Gastroesophageal sphincter (tissue), 4 donors: Measurements from ENCODE around the gene PSMB7. TPM values are rescaled to one million over a fixed set of nuclear protein-coding genes. Genes with fewer than 3 reads are reported as not detected.
A peak's percentile ranks its signal among the peaks of the same experiment; 100 is the strongest.
"Not testable (repeated sequence)": the region's sequence is repeated elsewhere in the genome, so short reads cannot be mapped to it uniquely, and the experiment has no call there.

Experiments
- ATAC-seq: fragments of 150-250 bp; one replicate; pipeline ENCODE4 v1.9.1; 2016; ENCODE audit warnings: mild to moderate bottlenecking, moderate library complexity
- H3K27ac ChIP-seq, 4 donors: fragments of 200-600 bp; sonication (generic) in 3 of 4; 1 replicate in 3 of 4; 2 replicates in 1 of 4; pipeline ENCODE4 v1.5.1; 2016 to 2019
- H3K27me3 ChIP-seq: fragments of 200-600 bp; sonication (generic); one replicate; pipeline ENCODE4 v1.5.1; 2019
- H3K36me3 ChIP-seq, 2 donors: fragments of 200-600 bp; sonication (generic); one replicate each; pipeline ENCODE4 v1.5.1; 2019; ENCODE audit warnings: control low read depth in 1 of 2
- H3K4me1 ChIP-seq, 3 donors: fragments of 200-600 bp; sonication (generic); 1 replicate in 2 of 3; 2 replicates in 1 of 3; pipeline ENCODE4 v1.5.1; 2016 to 2019; ENCODE audit warnings: control low read depth in 2 of 3
- H3K4me3 ChIP-seq, 2 donors: fragments of 200-600 bp; sonication (generic); one replicate each; pipeline ENCODE4 v1.5.1; 2019; ENCODE audit warnings: mild to moderate bottlenecking in 1 of 2, moderate library complexity in 1 of 2
- H3K9me3 ChIP-seq, 3 donors: fragments of 200-600 bp; sonication (generic); one replicate each; pipeline ENCODE4 v1.5.1; 2017 to 2019; ENCODE audit warnings: control low read depth in 2 of 3
- CTCF ChIP-seq, 4 experiments: fragments of 200-600 bp in 2 of 4; fragments of 450-650 bp in 2 of 4; sonication (generic) in 1 of 4; IDR thresholded peaks; one replicate each; pipeline ENCODE4 v1.5.1; 2017 to 2019; ENCODE audit warnings: antibody characterized with exemption in 4 of 4, mild to moderate bottlenecking in 2 of 4, moderate library complexity in 2 of 4
- EP300 ChIP-seq: sonication (generic); formaldehyde crosslinking; IDR thresholded peaks from one replicate; pipeline ENCODE4 v1.6.1; 2017; ENCODE audit warnings: antibody characterized with exemption, mild to moderate bottlenecking
- POLR2A ChIP-seq, 2 donors: fragments of 450-650 bp; IDR thresholded peaks; one replicate each; pipeline ENCODE4 v1.6.1; 2017; ENCODE audit warnings: antibody characterized with exemption in 2 of 2, mild to moderate bottlenecking in 2 of 2, moderate library complexity in 1 of 2
- POLR2AphosphoS5 ChIP-seq: sonication (generic); formaldehyde crosslinking; IDR thresholded peaks from one replicate; pipeline ENCODE4 v1.6.1; 2017; ENCODE audit warnings: antibody characterized with exemption
- WGBS, 2 donors: methylation state at CpG; one replicate each; pipeline ENCODE4 v1.1.5; 2018; ENCODE audit warnings: low coverage in 1 of 2; 5-methylcytosine and 5-hydroxymethylcytosine counted together
- total RNA-seq, 4 donors: library from RNA; depleted of rRNA; stranded (reverse); fragments of >200 nt; gene quantifications; one replicate each; pipeline ENCODE4 v1.1.0, GENCODE V29; 2016

Gene PSMB7
- total RNA-seq, 4 donors from 2014 or later = 116 to 152 (median 144) TPM

- H3K4me3 ChIP-seq = no peak overlapping the region
These were observed 14.3 kb upstream of the PSMB7 start for GRCh38 chr9:124429530-124429867.

GRCh38 chr9:124428751-124429529, 13.7 kb upstream of the PSMB7 start:
- Histone ChIP-seq H3K36me3 (no peaks in the 10 kb centered on the region), H3K27ac (no peak overlapping the region), H3K27me3 (peaks cover 7% of the 10 kb centered on the region), H3K4me1 (no peaks in the 10 kb centered on the region), H3K4me3 (no peak overlapping the region), H3K9me3 (no peaks in the 10 kb centered on the region)
- 63% methylated on average over 5 of the region's 28 CpGs; no CpG with 5 or more reads in 1 of the 2 donors for WGBS, 2 donors
- TF ChIP-seq EP300 (no peak), CTCF (IDR thresholded peaks at IDR 0.05) (no peak), POLR2A (IDR thresholded peaks at IDR 0.05) (no peak), POLR2AphosphoS5 (no peak)
- ATAC-seq = peak; percentile 22

More at GRCh38 chr9:124429530-124429867, 14.3 kb upstream of the PSMB7 start:
- ATAC-seq = no peak
- Histone ChIP-seq H3K4me1 (no peaks in the 10 kb centered on the region), H3K27me3 (peaks cover 7% of the 10 kb centered on the region), H3K9me3 (no peaks in the 10 kb centered on the region), H3K36me3 (no peaks in the 10 kb centered on the region), H3K27ac (no peak overlapping the region)
- TF ChIP-seq POLR2AphosphoS5 = no peak
- no peak for TF ChIP-seq EP300
- no peak for TF ChIP-seq POLR2A (IDR thresholded peaks at IDR 0.05)
- TF ChIP-seq CTCF (IDR thresholded peaks at IDR 0.05) = no peak
- WGBS, 2 donors = 67% methylated on average over 1 of the region's 4 CpGs; no CpG with 5 or more reads in 1 of the 2 donors

- Histone ChIP-seq H3K4me1 (no peaks in the 10 kb centered on the region), H3K36me3 (no peaks in the 10 kb centered on the region), H3K27ac (no peak overlapping the region), H3K4me3 (no peak overlapping the region), H3K27me3 (peaks cover 4% of the 10 kb centered on the region), H3K9me3 (no peaks in the 10 kb centered on the region)
- WGBS, 2 donors = 79% methylated on average over 2 of the region's 4 CpGs; no CpG with 5 or more reads in 1 of the 2 donors
- ATAC-seq = no peak
- TF ChIP-seq POLR2A (IDR thresholded peaks at IDR 0.05) (no peak), EP300 (no peak), POLR2AphosphoS5 (no peak), CTCF (IDR thresholded peaks at IDR 0.05) (no peak)
These were observed 12.0 kb upstream of the PSMB7 start for GRCh38 chr9:124427281-124427680.

GRCh38 chr9:124426361-124426760, 11.1 kb upstream of the PSMB7 start:
- H3K4me3 ChIP-seq = no peak overlapping the region
- H3K27ac ChIP-seq = no peak overlapping the region
- no peaks in the 10 kb centered on the region for H3K36me3 ChIP-seq
- ATAC-seq = no peak
- 89 to 94% methylated on average over 6 of the region's 7 CpGs for WGBS, 2 donors
- peaks cover 0 to under 1% (median 0%) of the 10 kb centered on the region in 3 donors for H3K4me1 ChIP-seq
- H3K27me3 ChIP-seq = no peaks in the 10 kb centered on the region
- H3K9me3 ChIP-seq = no peaks in the 10 kb centered on the region
- TF ChIP-seq EP300 (no peak), CTCF (IDR thresholded peaks at IDR 0.05) (no peak), POLR2A (IDR thresholded peaks at IDR 0.05) (no peak), POLR2AphosphoS5 (no peak)

GRCh38 chr9:124425733-124426132, 10.5 kb upstream of the PSMB7 start:
- H3K36me3 ChIP-seq, H3K9me3 ChIP-seq, ATAC-seq, H3K27ac ChIP-seq, H3K27me3 ChIP-seq, H3K4me1 ChIP-seq, H3K4me3 ChIP-seq: not testable (repeated sequence)
- 85 to 87% methylated on average over 12 of the region's 12 CpGs for WGBS, 2 donors
